ENCODE measurements around the gene TMEM254.

Gene TMEM254

DNA sequence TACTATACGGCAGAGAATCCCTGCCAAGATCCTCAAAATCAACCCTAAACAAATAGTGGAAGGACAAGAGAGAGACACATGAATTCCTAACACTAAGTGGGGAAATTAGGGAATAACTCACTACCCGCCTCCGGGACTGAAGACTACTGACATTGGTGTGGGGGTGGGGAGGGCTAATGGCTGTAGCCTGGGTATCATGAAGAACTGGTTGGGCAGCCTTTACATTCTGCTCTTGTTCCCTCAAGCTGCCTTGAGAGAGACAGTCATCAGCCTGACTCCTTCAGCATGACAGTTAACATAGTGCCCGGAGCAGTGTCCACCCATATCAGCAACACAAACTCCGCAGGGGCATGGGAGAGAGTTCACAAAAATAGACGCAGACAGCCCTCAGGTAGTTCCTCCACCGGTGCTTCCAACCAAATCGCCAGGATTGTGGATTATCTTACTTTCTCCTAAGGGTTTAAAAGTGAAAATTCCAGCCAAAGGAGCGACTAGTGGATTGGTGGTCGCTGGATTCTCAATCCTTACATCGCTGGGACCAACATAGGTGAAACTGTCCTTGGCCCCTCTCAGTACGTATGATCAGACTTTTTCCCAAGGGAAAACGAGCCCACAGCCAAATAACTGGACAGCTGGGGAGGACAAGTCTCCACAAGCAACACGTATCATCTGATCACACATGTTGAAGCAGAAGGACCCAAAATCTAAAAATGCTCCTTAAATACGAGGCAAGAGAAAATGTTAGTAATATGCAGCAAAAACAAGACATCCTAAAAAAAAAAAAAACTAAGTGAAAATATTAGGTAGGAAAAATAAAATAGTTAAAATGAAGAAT lies 22.6 kb downstream of the TMEM254 start:
- Histone ChIP-seq H3K27ac (no peak overlapping the region), H3K27me3 (no peaks in the 10 kb centered on the region), H3K4me1 (peaks cover 0 to 23% (median 4%) of the 10 kb centered on the region in 4 donors), H3K4me3 (no peak overlapping the region), H3K9me3 (no peaks in the 10 kb centered on the region), H3K36me3 (no peaks in the 10 kb centered on the region)
- TF ChIP-seq, protein P1, sequence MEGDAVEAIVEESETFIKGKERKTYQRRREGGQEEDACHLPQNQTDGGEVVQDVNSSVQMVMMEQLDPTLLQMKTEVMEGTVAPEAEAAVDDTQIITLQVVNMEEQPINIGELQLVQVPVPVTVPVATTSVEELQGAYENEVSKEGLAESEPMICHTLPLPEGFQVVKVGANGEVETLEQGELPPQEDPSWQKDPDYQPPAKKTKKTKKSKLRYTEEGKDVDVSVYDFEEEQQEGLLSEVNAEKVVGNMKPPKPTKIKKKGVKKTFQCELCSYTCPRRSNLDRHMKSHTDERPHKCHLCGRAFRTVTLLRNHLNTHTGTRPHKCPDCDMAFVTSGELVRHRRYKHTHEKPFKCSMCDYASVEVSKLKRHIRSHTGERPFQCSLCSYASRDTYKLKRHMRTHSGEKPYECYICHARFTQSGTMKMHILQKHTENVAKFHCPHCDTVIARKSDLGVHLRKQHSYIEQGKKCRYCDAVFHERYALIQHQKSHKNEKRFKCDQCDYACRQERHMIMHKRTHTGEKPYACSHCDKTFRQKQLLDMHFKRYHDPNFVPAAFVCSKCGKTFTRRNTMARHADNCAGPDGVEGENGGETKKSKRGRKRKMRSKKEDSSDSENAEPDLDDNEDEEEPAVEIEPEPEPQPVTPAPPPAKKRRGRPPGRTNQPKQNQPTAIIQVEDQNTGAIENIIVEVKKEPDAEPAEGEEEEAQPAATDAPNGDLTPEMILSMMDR (IDR thresholded peaks at IDR 0.05) = no peak
- no peak for DNase-seq
- intact Hi-C loops (cut with DNase I; ENCODE audit: low total_unique reads) = no loop called here

DNA sequence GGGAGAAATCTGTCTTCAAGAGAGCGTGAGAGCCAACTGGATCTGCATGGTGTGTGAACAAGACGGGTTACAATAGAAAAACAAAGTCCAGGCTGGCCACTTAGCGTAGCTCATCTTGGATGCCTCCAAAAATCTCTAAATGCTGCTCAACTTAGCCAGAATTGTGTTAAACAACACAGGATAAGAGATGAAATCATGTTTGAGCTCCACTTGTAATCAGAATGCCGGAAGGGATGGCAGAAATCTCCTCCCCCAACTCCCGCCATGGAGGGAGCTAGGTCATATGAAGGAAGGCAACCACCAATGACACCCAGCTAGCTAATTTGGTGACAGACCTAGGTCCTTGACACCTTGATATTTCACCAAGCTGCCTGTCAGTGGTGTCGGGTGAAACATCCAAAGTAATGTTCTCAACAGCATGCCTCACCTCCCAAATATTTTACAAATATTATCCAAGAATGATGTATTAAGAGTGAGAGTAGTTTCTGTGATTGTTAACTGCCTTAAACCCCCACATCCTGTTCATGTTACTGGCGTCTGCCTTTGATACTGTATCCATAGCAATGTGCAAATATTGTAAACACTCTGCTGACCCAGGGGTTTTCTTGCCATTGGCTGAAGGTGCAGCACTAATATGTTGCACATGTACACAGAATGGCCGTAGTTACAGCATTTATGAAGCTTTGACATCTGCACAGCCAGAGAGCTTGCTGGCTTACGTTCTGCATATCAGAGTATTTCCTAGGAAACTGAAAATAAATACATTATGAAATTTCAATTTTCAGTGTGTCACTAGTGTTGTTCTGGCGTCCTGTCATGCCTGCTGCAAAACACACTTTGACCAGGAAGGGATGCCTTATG lies 25.8 kb downstream of the TMEM254 start:
- H3K27me3 ChIP-seq = no peaks in the 10 kb centered on the region
- TF ChIP-seq, protein P1 (IDR thresholded peaks at IDR 0.05) = no peak
- peak overlapping the region; percentile 52 to 59 for H3K27ac ChIP-seq
- peak in 1 of 2 donors; percentile 49 for DNase-seq
- peaks cover 0 to 12% (median 7%) of the 10 kb centered on the region in 3 donors for H3K9me3 ChIP-seq
- peaks cover 0 to 23% (median 4%) of the 10 kb centered on the region in 4 donors for H3K4me1 ChIP-seq
- no peaks in the 10 kb centered on the region for H3K36me3 ChIP-seq
- no peak overlapping the region for H3K4me3 ChIP-seq
- intact Hi-C loops (cut with DNase I; ENCODE audit: low total_unique reads) = no loop called here

DNA sequence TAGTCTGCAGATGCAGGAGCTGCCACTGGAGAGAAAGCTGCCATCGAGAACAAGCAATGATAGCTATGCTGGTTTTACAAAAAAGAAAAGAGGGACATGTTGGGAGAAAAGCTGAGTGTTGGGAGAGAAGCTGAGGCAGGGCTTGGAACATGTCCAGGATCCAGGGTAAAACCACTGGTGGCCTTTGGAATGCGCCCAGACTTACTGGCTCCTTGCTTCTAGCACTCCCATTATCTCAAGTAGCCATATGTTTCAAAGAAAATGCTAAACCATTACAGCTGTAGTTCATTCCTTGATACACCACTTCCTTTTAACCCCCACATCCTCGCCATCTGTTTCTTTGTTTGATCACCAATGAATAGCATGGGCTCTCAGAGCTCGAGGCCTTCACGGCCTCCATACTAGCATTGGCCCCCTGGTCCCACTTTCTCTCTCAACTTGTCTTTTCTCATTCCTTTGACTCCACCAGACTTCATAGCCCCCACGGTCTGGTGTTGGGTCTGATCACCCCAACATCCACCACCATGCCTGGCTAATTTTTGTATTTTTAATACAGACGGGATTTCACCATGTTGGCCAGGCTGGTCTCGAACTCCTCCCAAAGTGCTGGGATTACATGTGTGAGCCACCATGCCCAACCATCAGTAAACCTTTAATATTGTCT lies 30.2 kb downstream of the TMEM254 start:
- peaks cover 0 to 27% (median 7%) of the 10 kb centered on the region in 4 donors for H3K4me1 ChIP-seq
- H3K27ac ChIP-seq = no peak overlapping the region
- DNase-seq = no peak
- peaks cover 0 to 12% (median 8%) of the 10 kb centered on the region in 3 donors for H3K9me3 ChIP-seq
- TF ChIP-seq, protein P1 (IDR thresholded peaks at IDR 0.05) = no peak
- intact Hi-C loops (cut with DNase I; ENCODE audit: low total_unique reads) = no loop called here
- H3K4me3 ChIP-seq = no peak overlapping the region
- no peaks in the 10 kb centered on the region for H3K36me3 ChIP-seq
- no peaks in the 10 kb centered on the region for H3K27me3 ChIP-seq

DNA sequence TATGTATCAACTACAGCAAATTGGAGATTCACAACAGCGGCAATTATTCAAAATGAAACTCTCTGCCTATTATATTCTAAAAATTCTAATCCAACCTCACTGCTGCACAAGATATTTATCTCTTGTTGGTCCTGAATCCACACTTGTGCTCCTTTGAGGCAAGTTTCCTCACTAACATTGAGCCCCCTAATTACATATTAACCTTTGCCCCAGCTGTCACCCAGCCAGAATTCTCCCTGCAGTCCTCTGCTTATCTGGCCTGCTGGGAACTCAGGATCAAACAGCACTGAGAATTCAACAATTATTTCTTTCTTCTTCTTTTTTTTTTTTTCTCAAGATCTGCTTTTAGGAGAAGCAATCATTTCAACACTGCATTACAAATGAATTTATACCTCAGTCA lies 32.5 kb downstream of the TMEM254 start:
- no peak overlapping the region for H3K4me3 ChIP-seq
- no peak for DNase-seq

DNA sequence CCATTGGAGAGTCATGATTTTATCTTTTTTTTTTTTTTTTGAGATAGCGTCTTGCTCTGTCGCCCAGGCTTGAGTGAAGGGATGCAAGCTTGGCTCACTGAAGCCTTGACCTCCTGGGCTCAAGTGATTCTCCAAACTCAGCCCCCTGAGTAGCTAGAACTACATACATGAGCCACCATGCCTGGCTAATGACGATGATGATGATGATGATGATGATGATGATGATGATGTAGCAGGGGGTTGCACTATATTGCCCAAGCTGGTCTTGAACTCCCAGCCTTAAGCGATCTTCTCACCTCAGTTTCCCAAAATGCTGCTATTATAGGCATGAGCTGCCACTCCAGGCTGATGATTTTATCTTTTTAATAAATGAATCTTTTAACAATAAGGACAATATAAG lies 40.2 kb downstream of the TMEM254 start:
- TF ChIP-seq, protein P1 (IDR thresholded peaks at IDR 0.05) = no peak
- H3K27ac ChIP-seq = no peak overlapping the region
- intact Hi-C loops (cut with DNase I; ENCODE audit: low total_unique reads) = no loop called here
- DNase-seq = no peak
- H3K4me3 ChIP-seq = no peak overlapping the region
- H3K4me1 ChIP-seq = peaks cover 0 to 10% (median 8%) of the 10 kb centered on the region in 4 donors
- H3K36me3 ChIP-seq = no peaks in the 10 kb centered on the region
- no peaks in the 10 kb centered on the region for H3K27me3 ChIP-seq
- no peaks in the 10 kb centered on the region for H3K9me3 ChIP-seq

More for the DNA sequence above, 32.5 kb downstream of the TMEM254 start:
- peaks cover 0 to 11% (median 4%) of the 10 kb centered on the region in 4 donors for H3K4me1 ChIP-seq
- TF ChIP-seq, protein P1 (IDR thresholded peaks at IDR 0.05) = no peak
- H3K27ac ChIP-seq = peak overlapping the region in 1 of 2 donors; percentile 30
- H3K27me3 ChIP-seq = no peaks in the 10 kb centered on the region
- H3K36me3 ChIP-seq = no peaks in the 10 kb centered on the region
- intact Hi-C loops (cut with DNase I; ENCODE audit: low total_unique reads) = no loop called here
- H3K9me3 ChIP-seq = peaks cover 0 to 12% (median 8%) of the 10 kb centered on the region in 3 donors
